HFFc6 (cell line): ENCODE data around the gene IMMP2L. TPM values are rescaled to one million over a fixed set of nuclear protein-coding genes. Genes with fewer than 3 reads are reported as not detected.

Experiments
- DNase-seq: peaks from one replicate; pipeline ENCODE4 v3.0.0-alpha.2; 2018
- H3K27ac Mint-ChIP-seq: 2 replicates; pipeline ENCODE4 v1.8.0; 2020; ENCODE audit warnings: mild to moderate bottlenecking, mixed read lengths
- H3K27me3 Mint-ChIP-seq: 2 replicates; pipeline ENCODE4 v1.8.0; 2021; ENCODE audit warnings: mild to moderate bottlenecking, moderate library complexity, mixed read lengths; ENCODE audit not compliant: insufficient read depth
- H3K36me3 Mint-ChIP-seq: 2 replicates; pipeline ENCODE4 v1.8.0; 2021; ENCODE audit warnings: low read depth, mixed read lengths
- H3K4me1 Mint-ChIP-seq: 2 replicates; pipeline ENCODE4 v1.8.0; 2020; ENCODE audit warnings: low read depth, mixed read lengths
- H3K4me3 Mint-ChIP-seq: 2 replicates; pipeline ENCODE4 v1.8.0; 2020; ENCODE audit warnings: mild to moderate bottlenecking, moderate library complexity, mixed read lengths
- H3K9me3 Mint-ChIP-seq: 2 replicates; pipeline ENCODE4 v1.8.0; 2020; ENCODE audit warnings: mild to moderate bottlenecking, mixed read lengths
- CTCF ChIP-seq: fragments of 200-600 bp; sonication (generic); IDR thresholded peaks from 2 replicates; pipeline ENCODE4 v1.5.0; 2021; ENCODE audit warnings: antibody characterized with exemption, mild to moderate bottlenecking
- total RNA-seq, 6 experiments: library from RNA; stranded (reverse); fragmentation: NEBNext Ultra II Directional; extraction: Animal tissue kit (Norgen Biotek cat#: 25700); gene quantifications; 2 replicates in 1 of 6; 3 replicates in 5 of 6; pipeline ENCODE4 v1.2.3, GENCODE V29; 2021

IMMP2L gene
- total RNA-seq, 6 experiments from 2014 or later: 7.2 to 13.6 (median 10.1) TPM

GRCh38 chr7:111047595-111047994 lies 514.7 kb downstream of the IMMP2L start:
- DNase-seq: no peak
- no peak overlapping the region for H3K27ac Mint-ChIP-seq
- H3K9me3 Mint-ChIP-seq: no peaks in the 10 kb centered on the region
- no peak overlapping the region for H3K4me3 Mint-ChIP-seq
- no peaks in the 10 kb centered on the region for H3K27me3 Mint-ChIP-seq
- H3K4me1 Mint-ChIP-seq: peaks cover 16% of the 10 kb centered on the region; the same call in 1 of the 2 replicates
- H3K36me3 Mint-ChIP-seq: no peaks in the 10 kb centered on the region
- TF ChIP-seq CTCF: no peak

- Mint-ChIP-seq H3K36me3 (no peaks in the 10 kb centered on the region), H3K27ac (no peak overlapping the region), H3K4me1 (peaks cover 11% of the 10 kb centered on the region; the same call in 1 of the 2 replicates), H3K27me3 (no peaks in the 10 kb centered on the region), H3K4me3 (no peak overlapping the region), H3K9me3 (no peaks in the 10 kb centered on the region)
- DNase-seq: no peak
- no peak for TF ChIP-seq CTCF
These were observed 516.8 kb downstream of the IMMP2L start for GRCh38 chr7:111045449-111045848.

- no peak overlapping the region for H3K27ac Mint-ChIP-seq
- peaks cover 7% of the 10 kb centered on the region; the same call in 1 of the 2 replicates for H3K4me1 Mint-ChIP-seq
- H3K4me3 Mint-ChIP-seq: no peak overlapping the region
- no peaks in the 10 kb centered on the region for H3K9me3 Mint-ChIP-seq
- no peaks in the 10 kb centered on the region for H3K36me3 Mint-ChIP-seq
- no peak for DNase-seq
- no peak for TF ChIP-seq CTCF
- H3K27me3 Mint-ChIP-seq: no peaks in the 10 kb centered on the region
These were observed 518.7 kb downstream of the IMMP2L start for GRCh38 chr7:111043561-111043960.

GRCh38 chr7:111042842-111043241 lies 519.5 kb downstream of the IMMP2L start:
- no peak for DNase-seq
- Mint-ChIP-seq H3K9me3 (no peaks in the 10 kb centered on the region), H3K4me3 (no peak overlapping the region), H3K27me3 (no peaks in the 10 kb centered on the region), H3K4me1 (peaks cover 7% of the 10 kb centered on the region; the same call in 1 of the 2 replicates), H3K27ac (no peak overlapping the region), H3K36me3 (no peaks in the 10 kb centered on the region)
- TF ChIP-seq CTCF: no peak

GRCh38 chr7:111041577-111041976 lies 520.7 kb downstream of the IMMP2L start:
- TF ChIP-seq CTCF: no peak
- no peaks in the 10 kb centered on the region for H3K9me3 Mint-ChIP-seq
- H3K27ac Mint-ChIP-seq: no peak overlapping the region
- no peak overlapping the region for H3K4me3 Mint-ChIP-seq
- DNase-seq: no peak
- H3K27me3 Mint-ChIP-seq: no peaks in the 10 kb centered on the region
- no peaks in the 10 kb centered on the region for H3K36me3 Mint-ChIP-seq
- peaks cover 7% of the 10 kb centered on the region; the same call in 1 of the 2 replicates for H3K4me1 Mint-ChIP-seq

GRCh38 chr7:111038185-111038584 lies 524.1 kb downstream of the IMMP2L start:
- H3K9me3 Mint-ChIP-seq: no peaks in the 10 kb centered on the region
- H3K4me3 Mint-ChIP-seq: no peak overlapping the region; the same call in 1 of the 2 replicates
- H3K27me3 Mint-ChIP-seq: no peaks in the 10 kb centered on the region
- no peaks in the 10 kb centered on the region for H3K36me3 Mint-ChIP-seq
- H3K27ac Mint-ChIP-seq: no peak overlapping the region
- H3K4me1 Mint-ChIP-seq: peaks cover 7% of the 10 kb centered on the region; the same call in 1 of the 2 replicates
- no peak for TF ChIP-seq CTCF
- no peak for DNase-seq
